A673 (cell line): Measurements from ENCODE around the gene PLEKHA3. TPM values are rescaled to one million over a fixed set of nuclear protein-coding genes. Genes with fewer than 3 reads are reported as not detected.

Experiments
- BruUV-seq: library from RNA; stranded (reverse); fragments of 400-500 nt; replicated peaks from 2 replicates; lab custom pipeline; 2021; lab: Mats Ljungman, UMichigan
- CTCF ChIA-PET: fragments of 300-600 bp; sonication (Branson Sonifier 250); formaldehyde crosslinking; loops from one replicate; lab custom pipeline; 2022; ENCODE audit warnings: antibody characterized with exemption; lab: Charles Lee
- POLR2A ChIA-PET: fragments of 300-600 bp; sonication (Branson Sonifier 250); formaldehyde crosslinking; loops from one replicate; lab custom pipeline; 2022; ENCODE audit warnings: antibody characterized with exemption; ENCODE audit not compliant: low non-redundant PET; lab: Charles Lee
- DNase-seq: peaks from one replicate; pipeline ENCODE4 v3.0.0-alpha.2; 2015; ENCODE audit warnings: low spot score
- H3K27ac ChIP-seq: fragments of 200-600 bp; sonication (generic); 2 replicates; pipeline ENCODE4 v1.5.1; 2016; ENCODE audit warnings: mixed run types, low read depth, mild to moderate bottlenecking, mixed read lengths, antibody characterized with exemption, low read length; ENCODE audit not compliant: poor library complexity, severe bottlenecking
- H3K27me3 ChIP-seq: fragments of 200-600 bp; sonication (generic); replicated peaks from 2 replicates; pipeline ENCODE4 v1.6.1; 2017; ENCODE audit warnings: mixed run types, low read depth, mild to moderate bottlenecking, mixed read lengths, antibody characterized with exemption, low read length; ENCODE audit not compliant: insufficient read depth, poor library complexity
- H3K36me3 ChIP-seq: fragments of 200-600 bp; sonication (generic); 2 replicates; pipeline ENCODE4 v1.6.1; 2016; ENCODE audit warnings: mixed run types, mild to moderate bottlenecking, mixed read lengths, antibody characterized with exemption, low read length; ENCODE audit not compliant: insufficient read depth, poor library complexity, severe bottlenecking
- H3K4me1 ChIP-seq: fragments of 200-600 bp; sonication (generic); 2 replicates; pipeline ENCODE4 v1.6.1; 2017; ENCODE audit warnings: mixed run types, mild to moderate bottlenecking, mixed read lengths, antibody characterized with exemption, low read length; ENCODE audit not compliant: insufficient read depth, poor library complexity, severe bottlenecking
- H3K4me3 ChIP-seq: fragments of 200-600 bp; sonication (generic); 2 replicates; pipeline ENCODE4 v1.5.1; 2016; ENCODE audit warnings: low read depth, mixed run types, mild to moderate bottlenecking, mixed read lengths, low read length; ENCODE audit not compliant: poor library complexity, severe bottlenecking
- H3K9me3 ChIP-seq: fragments of 200-600 bp; sonication (generic); 2 replicates; pipeline ENCODE4 v1.6.1; 2016; ENCODE audit warnings: mixed run types, low read depth, mild to moderate bottlenecking, mixed read lengths, antibody characterized with exemption, low read length; ENCODE audit not compliant: poor library complexity, severe bottlenecking
- EZH2 ChIP-seq: fragments of 200-600 bp; sonication (generic); IDR thresholded peaks from 2 replicates; pipeline ENCODE4 v1.6.1; 2017; ENCODE audit warnings: borderline replicate concordance, low read depth, mild to moderate bottlenecking, mixed read lengths, antibody characterized with exemption, low read length; ENCODE audit not compliant: poor library complexity, severe bottlenecking
- intact Hi-C: fragments of 100-400 bp; cut with micrococcal nuclease; formaldehyde crosslinking; loops from one replicate; pipeline ENCODE4 v1.10.0; 2022; ENCODE audit not compliant: unreplicated experiment
- total RNA-seq: library from RNA; stranded (reverse); gene quantifications from 2 replicates; pipeline ENCODE4 v1.2.3, GENCODE V29; 2021
- TF ChIP-seq, protein P1 (sequence below): fragments of 300-800, 200-600 bp; sonication (generic); conservative IDR thresholded peaks from 2 replicates; pipeline ENCODE4 v1.5.1; 2017; ENCODE audit warnings: low read depth, mild to moderate bottlenecking, antibody characterized with exemption, low read length, moderate library complexity, mixed read lengths

The PLEKHA3 gene
- total RNA-seq, 1 experiment from 2014 or later = 27.0 TPM

DNA sequence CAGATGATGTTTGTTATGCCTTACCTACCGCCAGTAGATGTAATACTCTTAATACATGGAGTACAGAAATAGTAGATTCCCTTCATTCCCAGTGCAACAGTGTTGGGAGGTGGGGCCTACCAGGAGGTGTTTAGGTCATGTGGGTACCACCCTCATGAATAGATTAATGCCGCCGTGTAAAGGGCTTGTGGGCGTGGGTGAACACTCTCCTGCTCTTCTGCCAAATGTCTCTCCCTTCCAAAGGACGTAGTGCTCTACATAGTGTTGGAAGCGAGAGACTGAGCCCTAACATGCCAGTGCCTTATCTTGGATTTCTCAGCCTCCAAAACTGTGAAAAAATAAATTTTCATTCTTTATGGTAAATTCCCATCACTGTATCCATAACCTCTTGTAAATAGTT lies 30.1 kb downstream of the PLEKHA3 start:
- peaks cover 19% of the 10 kb centered on the region for H3K4me1 ChIP-seq
- ChIA-PET POLR2A (no interaction called here), CTCF (no interaction called here)
- H3K4me3 ChIP-seq = no peak overlapping the region
- no peak for DNase-seq
- intact Hi-C loops = no loop called here
- peaks cover 7% of the 10 kb centered on the region for H3K36me3 ChIP-seq
- H3K27ac ChIP-seq = no peak overlapping the region
- H3K27me3 ChIP-seq = no peaks in the 10 kb centered on the region
- no peaks in the 10 kb centered on the region for H3K9me3 ChIP-seq
- no TSS peak for BruUV-seq
- TF ChIP-seq, protein P1, sequence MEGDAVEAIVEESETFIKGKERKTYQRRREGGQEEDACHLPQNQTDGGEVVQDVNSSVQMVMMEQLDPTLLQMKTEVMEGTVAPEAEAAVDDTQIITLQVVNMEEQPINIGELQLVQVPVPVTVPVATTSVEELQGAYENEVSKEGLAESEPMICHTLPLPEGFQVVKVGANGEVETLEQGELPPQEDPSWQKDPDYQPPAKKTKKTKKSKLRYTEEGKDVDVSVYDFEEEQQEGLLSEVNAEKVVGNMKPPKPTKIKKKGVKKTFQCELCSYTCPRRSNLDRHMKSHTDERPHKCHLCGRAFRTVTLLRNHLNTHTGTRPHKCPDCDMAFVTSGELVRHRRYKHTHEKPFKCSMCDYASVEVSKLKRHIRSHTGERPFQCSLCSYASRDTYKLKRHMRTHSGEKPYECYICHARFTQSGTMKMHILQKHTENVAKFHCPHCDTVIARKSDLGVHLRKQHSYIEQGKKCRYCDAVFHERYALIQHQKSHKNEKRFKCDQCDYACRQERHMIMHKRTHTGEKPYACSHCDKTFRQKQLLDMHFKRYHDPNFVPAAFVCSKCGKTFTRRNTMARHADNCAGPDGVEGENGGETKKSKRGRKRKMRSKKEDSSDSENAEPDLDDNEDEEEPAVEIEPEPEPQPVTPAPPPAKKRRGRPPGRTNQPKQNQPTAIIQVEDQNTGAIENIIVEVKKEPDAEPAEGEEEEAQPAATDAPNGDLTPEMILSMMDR = no peak
- TF ChIP-seq EZH2 = no peak

DNA sequence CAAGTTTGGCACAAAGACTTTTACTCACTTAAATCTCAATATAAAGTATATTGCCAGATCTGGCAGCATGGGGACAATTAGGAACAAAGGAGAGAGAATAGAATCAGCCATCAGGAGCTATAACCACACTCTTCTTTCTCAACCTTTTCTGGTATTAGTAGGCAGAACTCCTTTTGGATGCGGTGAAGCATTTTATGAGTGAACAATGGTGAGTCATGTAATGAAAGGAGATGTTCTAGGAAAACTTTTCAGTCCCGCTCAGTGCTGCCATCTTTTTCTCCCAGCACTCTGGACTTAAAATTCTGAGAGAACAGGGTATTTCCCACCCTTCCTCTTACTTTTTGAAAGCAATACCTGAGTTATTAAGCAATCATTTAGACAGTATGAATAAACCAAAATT lies 32.2 kb downstream of the PLEKHA3 start:
- TF ChIP-seq EZH2 = no peak
- TF ChIP-seq, protein P1 = no peak
- H3K4me1 ChIP-seq = peaks cover 5% of the 10 kb centered on the region
- H3K4me3 ChIP-seq = no peak overlapping the region
- ChIA-PET CTCF (no interaction called here), POLR2A (no interaction called here)
- no TSS peak for BruUV-seq
- intact Hi-C loops = no loop called here
- DNase-seq = peak; percentile 53
- H3K9me3 ChIP-seq = no peaks in the 10 kb centered on the region
- H3K27ac ChIP-seq = no peak overlapping the region
- peaks cover 3% of the 10 kb centered on the region for H3K36me3 ChIP-seq
- H3K27me3 ChIP-seq = no peaks in the 10 kb centered on the region

DNA sequence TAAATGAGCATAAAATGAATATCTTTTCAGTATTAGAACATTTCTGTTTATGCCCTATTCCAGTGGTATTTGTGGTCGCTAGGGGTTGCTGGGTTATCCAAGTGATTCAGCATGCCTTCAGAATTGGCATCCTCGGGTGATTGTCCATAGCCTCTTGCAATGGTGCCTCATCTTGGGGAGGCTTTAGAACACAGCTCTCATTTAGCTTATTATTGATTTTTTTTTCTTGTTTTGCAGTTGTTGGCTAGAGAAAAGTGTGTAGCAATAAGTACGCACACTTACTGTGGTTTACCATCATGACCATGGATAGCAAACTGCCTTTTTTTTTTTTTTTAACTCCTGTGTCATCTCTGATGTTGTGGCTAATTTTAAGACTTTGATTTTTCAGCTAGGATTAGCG lies 33.6 kb downstream of the PLEKHA3 start:
- no peaks in the 10 kb centered on the region for H3K27me3 ChIP-seq

More for the DNA sequence above, 33.6 kb downstream of the PLEKHA3 start:
- intact Hi-C loops = no loop called here
- CTCF ChIA-PET = interaction anchor here (0.6 kb wide), 1 partner anchor 67 kb away, joined by 5 read pairs; no protein-coding TSS in a partner anchor
- Histone ChIP-seq H3K27ac (no peak overlapping the region), H3K4me3 (no peak overlapping the region), H3K36me3 (peaks cover 3% of the 10 kb centered on the region), H3K9me3 (no peaks in the 10 kb centered on the region), H3K4me1 (peaks cover 5% of the 10 kb centered on the region)
- POLR2A ChIA-PET = no interaction called here
- no peak for TF ChIP-seq EZH2
- TF ChIP-seq, protein P1 = no peak
- no peak for DNase-seq
- no TSS peak for BruUV-seq
